Daoy (cell line): ENCODE data around the gene DCST2. TPM values are rescaled to one million over a fixed set of nuclear protein-coding genes. Genes with fewer than 3 reads are reported as not detected.

ENCODE experiments used
- DNase-seq: peaks from one replicate; pipeline ENCODE4 v3.0.0-alpha.2; 2015; ENCODE audit warnings: low read depth
- total RNA-seq: library from RNA; depleted of rRNA; stranded (reverse); fragments of >200 nt; shearing (Covaris generic); gene quantifications from 2 replicates; pipeline ENCODE4 v1.2.3, GENCODE V29; 2014

DCST2 gene
- total RNA-seq, 1 experiment from 2014 or later: not detected

- DNase-seq: peak; percentile 61
Observed at GRCh38 chr1:155049651-155050559, 16.3 kb upstream of the DCST2 start.

- DNase-seq: no peak
Observed at GRCh38 chr1:155048449-155049334, 15.1 kb upstream of the DCST2 start.

- DNase-seq: peak; percentile 81
Observed at GRCh38 chr1:155044812-155045657, 11.5 kb upstream of the DCST2 start.

- DNase-seq: no peak
Observed at GRCh38 chr1:155044365-155044764, 10.8 kb upstream of the DCST2 start.

- no peak for DNase-seq
Observed at GRCh38 chr1:155043793-155044192, 10.2 kb upstream of the DCST2 start.

GRCh38 chr1:155043301-155043702 is 9.7 kb upstream of the DCST2 start:
- no peak for DNase-seq

GRCh38 chr1:155042789-155043188 is 9.2 kb upstream of the DCST2 start:
- no peak for DNase-seq

- no peak for DNase-seq
Observed at GRCh38 chr1:155040358-155041093, 6.9 kb upstream of the DCST2 start.

GRCh38 chr1:155039308-155039669 is 5.7 kb upstream of the DCST2 start:
- no peak for DNase-seq

GRCh38 chr1:155038602-155039307 is 5.2 kb upstream of the DCST2 start:
- DNase-seq: peak; percentile 39

- DNase-seq: no peak
Observed at GRCh38 chr1:155037851-155038441, 4.4 kb upstream of the DCST2 start.

GRCh38 chr1:155037043-155037442 is 3.5 kb upstream of the DCST2 start:
- no peak for DNase-seq

GRCh38 chr1:155035936-155036335 is 2.4 kb upstream of the DCST2 start:
- DNase-seq: no peak

- no peak for DNase-seq
Observed at GRCh38 chr1:155034318-155035208, 982 bp upstream of the DCST2 start.

- no peak for DNase-seq
Observed at GRCh38 chr1:155032886-155033285, 695 bp downstream of the DCST2 start.

GRCh38 chr1:155030899-155031298 is 2.7 kb downstream of the DCST2 start:
- no peak for DNase-seq

- DNase-seq: no peak
Observed at GRCh38 chr1:155030243-155030795, 3.3 kb downstream of the DCST2 start.

- DNase-seq: no peak
Observed at GRCh38 chr1:155029513-155030242, 3.9 kb downstream of the DCST2 start.
